ENCODE measurements around the gene SCNM1. TPM values are rescaled to one million over a fixed set of nuclear protein-coding genes. Genes with fewer than 3 reads are reported as not detected.
"Not testable (repeated sequence)": the region's sequence is repeated elsewhere in the genome, so short reads cannot be mapped to it uniquely, and the experiment has no call there.

Gene SCNM1
- total RNA-seq, 1 donor from 2014 or later = 16.6 TPM

GRCh38 chr1:151184211-151184610, 18.3 kb downstream of the SCNM1 start:
- ATAC-seq (no peak), DNase-seq (ENCODE audit: missing footprints) (no peak)
- intact Hi-C loops (cut with DNase I) = no loop called here

- ATAC-seq (no peak), DNase-seq (ENCODE audit: missing footprints) (no peak)
- intact Hi-C loops (cut with DNase I) = no loop called here
Observed at GRCh38 chr1:151187205-151187604, 21.3 kb downstream of the SCNM1 start.

DNA sequence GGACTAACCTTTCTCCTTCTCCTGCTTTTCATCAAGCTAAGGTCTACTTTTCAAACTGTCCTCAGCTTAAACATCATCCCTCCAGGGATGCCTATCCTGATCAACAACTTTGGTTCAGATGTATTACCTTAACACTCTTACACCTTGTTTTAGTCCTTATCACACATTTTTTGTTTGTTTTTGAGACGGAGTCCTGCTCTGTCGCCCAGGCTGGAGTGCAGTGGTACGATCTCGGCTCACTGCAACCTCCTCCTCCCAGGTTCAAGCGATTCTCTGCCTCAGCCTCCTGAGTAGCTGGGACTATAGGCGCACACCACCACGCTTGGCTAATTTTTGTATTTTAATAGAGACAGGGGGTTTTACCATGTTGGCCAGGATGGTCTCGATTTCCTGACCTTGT, 22.7 kb downstream of the SCNM1 start:
- intact Hi-C loops (cut with DNase I); ATAC-seq; DNase-seq (ENCODE audit: missing footprints): not testable (repeated sequence)

DNA sequence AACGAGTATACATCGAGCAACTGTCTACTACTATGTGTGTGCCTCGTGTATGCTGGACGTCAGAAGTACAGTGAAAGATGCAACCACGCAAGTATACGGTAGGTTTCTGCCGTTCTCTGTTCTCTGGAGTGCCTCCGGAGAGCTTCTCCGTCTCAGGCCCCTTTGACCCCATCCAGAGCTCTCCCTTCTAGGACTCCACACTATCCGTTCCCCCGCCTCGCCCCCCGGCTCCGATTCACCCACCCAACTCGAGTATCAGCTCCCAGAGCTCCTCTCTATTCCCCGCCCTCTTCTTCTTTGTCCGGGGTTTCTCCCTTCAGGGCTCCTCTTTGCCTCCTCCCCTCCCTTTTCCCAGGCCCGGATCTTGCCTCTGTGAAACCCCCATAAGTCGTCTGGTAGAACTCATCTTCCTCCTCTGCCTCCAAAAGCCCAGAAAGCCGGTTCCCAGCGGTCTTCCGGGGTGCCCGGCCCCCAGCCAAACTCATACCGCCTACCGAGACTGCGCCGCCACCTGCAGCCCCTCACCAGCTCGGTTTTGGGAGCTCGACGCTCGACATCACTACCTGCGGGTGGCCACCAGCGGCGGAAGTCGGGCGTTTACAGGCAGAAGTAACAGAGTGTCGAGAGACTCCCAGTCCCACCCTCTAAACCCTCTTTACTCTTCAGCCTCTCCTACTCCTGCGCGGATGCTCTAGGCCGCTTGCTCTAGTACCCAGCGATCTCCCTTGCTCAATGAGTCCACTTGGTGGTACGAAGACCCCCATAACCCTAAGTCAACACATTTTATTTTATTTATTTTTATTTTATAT, 23.9 kb downstream of the SCNM1 start, which contains the start of gene VPS72:
VPS72 (minus strand) TSS at position 561 of the 809 bp plus-strand sequence; CDS start at position 485, 76 bp downstream.
- intact Hi-C loops (cut with DNase I) = no loop called here
- peak; percentile 92 for DNase-seq (ENCODE audit: missing footprints)

GRCh38 chr1:151192047-151192446, 26.1 kb downstream of the SCNM1 start:
- intact Hi-C loops (cut with DNase I) = no loop called here
- no peak for ATAC-seq
- DNase-seq (ENCODE audit: missing footprints) = no peak

More for the DNA sequence above, 23.9 kb downstream of the SCNM1 start, which contains the start of gene VPS72:
- ATAC-seq = peak; percentile 98

DNA sequence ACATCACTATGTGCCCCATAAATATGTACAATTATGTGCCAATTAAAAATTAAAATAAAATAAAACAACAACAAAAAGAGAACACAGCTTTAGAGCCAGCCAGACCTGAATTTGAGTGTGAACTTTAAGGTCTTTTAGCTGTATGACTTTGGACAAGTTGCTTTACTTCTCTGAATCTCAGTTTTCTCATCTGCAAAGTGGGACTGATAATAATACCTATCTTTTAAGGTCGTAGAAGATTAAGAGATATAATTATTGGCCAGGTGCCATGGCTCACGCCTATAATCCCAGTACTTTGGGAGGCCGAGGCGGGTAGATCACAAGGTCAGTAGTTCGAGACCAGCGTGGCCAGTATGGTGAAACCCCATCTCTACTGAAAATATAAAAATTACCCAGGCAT, 27.4 kb downstream of the SCNM1 start:
- ATAC-seq (no peak), DNase-seq (ENCODE audit: missing footprints) (no peak)
- intact Hi-C loops (cut with DNase I) = no loop called here

GRCh38 chr1:151193856-151194255, 27.9 kb downstream of the SCNM1 start:
- intact Hi-C loops (cut with DNase I) = no loop called here
- ATAC-seq (no peak), DNase-seq (ENCODE audit: missing footprints) (no peak)

DNA sequence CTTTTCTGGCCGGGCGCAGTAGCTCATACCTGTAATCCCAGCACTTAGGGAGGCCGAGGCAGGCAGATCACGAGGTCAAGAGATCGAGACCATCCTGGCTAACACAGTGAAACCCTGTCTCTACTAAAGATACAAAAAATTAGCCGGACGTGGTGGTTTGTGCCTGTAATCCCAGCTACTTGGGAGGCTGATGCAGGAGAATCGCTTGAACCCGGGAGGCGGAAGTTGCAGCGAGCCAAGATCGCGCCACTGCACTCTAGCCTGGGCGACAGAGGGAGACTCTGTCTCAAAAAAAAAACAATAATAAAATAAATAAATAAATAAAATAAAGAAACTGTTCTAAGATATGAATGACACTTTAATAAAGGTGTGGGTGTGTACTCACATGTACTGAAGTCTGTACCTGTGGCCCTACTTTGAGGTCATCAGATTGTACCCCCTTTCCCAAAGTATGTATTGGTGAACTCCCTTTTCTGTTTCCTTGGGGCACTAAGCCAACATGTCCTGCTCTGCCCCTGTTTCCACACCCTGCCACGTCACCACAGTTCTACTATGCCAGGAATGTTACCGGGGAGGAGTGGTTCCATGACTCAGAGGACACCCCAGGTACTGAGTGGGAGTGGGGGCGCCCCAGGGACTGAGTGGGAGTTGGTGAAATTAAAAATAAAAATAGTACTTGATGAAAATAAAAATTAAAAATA, 29.1 kb downstream of the SCNM1 start:
- ATAC-seq = not testable (repeated sequence)
- DNase-seq (ENCODE audit: missing footprints) = peak; percentile 72
- intact Hi-C loops (cut with DNase I) = loop anchor here (5.0 kb wide), 1 partner anchor 132 kb away; the partner anchor contains the start of gene PI4KB

DNA sequence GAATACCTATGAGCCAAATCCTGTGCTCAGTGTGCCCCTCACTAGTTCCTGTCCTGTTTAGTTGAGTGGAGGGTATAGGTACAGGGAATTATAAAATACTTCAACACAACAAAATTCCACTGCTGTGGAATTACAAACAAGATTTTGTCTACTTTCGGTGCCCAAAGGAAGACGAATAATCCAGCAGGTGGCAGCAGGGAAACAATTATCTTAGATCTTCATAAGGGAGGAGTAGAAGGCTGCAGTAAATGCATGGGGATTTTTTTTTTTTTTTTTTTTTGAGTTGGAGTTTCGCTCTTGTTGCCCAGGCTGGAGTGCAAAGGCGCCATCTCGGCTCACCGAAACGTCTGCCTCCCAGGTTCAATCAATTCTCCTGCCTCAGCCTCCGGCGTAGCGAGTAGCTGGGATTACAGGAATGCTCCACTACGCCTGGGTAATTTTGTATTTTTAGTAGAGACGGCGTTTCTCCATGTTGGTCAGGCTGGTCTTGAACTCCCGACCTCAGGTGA, 30.4 kb downstream of the SCNM1 start:
- peak; percentile 15 for ATAC-seq
- intact Hi-C loops (cut with DNase I) = loop anchor here (5.0 kb wide), 1 partner anchor 131 kb away; the partner anchor contains the start of gene PI4KB
- no peak for DNase-seq (ENCODE audit: missing footprints)

DNA sequence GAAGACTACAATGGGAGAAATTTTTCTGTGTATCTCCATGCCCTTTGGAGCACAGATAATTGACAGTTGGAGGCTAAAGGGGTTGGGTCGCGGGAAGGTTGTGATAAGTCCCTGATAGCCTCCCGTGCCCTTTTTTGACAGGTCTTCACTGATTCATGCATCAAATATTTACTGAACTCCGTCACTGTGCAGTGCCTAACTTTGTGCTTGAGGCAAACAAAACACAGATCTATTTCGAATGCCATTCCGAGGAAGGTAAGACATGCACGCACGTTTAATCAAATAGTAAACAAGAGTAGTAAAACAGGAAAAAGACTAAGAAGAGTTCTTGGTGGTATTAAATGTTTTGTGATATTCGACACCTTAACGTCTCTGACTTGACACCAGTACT, 31.9 kb downstream of the SCNM1 start:
- intact Hi-C loops (cut with DNase I) = loop anchor here (2.0 to 5.0 kb wide), 2 partner anchors 57 to 129 kb away; partner anchors contain the start of genes PI4KB and PSMD4
- no peak for DNase-seq (ENCODE audit: missing footprints)
- no peak for ATAC-seq

- DNase-seq (ENCODE audit: missing footprints) (peak; percentile 100), ATAC-seq (peak; percentile 97)
- intact Hi-C loops (cut with DNase I) = loop anchor here (2.0 to 5.0 kb wide), 2 partner anchors 56 to 129 kb away; partner anchors contain the start of genes PI4KB and PSMD4
Observed at GRCh38 chr1:151198254-151199127, 32.5 kb downstream of the SCNM1 start, which contains the start of gene PIP5K1A. TSS of gene PIP5K1A (plus strand) at chr1:151198552. CDS start at chr1:151198997, 445 bp downstream.

DNA sequence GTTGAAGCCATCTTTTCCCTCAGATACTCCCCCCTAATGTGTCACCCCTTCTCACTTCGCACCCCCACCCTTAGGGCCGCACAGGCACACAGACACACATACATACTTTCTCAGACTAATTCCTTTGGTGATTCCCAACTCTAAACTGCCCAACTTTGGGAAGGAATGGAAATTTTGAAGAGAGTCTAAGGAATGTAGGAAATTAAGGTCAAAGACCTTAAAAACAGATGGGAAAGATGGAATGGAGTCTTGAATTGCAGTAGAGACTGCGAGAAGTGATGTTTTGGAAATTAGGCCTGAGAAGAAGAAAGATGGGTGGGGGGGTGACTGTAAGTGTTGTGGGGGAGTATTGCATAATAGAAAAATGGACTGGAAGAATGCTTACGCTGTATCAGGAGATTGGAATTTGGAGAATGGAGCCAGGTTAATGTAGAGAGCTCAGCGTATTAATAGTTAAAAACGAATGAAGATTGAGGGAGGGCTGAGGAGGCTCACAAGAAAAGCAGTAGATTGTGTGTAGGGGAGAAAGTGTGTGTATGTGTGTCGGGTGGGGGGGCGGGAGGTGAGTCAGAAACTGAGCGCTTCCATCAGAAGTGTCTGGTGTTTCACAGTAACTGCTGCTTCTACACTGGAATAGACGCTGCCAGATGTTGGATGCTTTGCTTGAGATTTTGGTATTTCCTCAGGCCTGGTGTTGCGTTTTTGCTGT, 34.1 kb downstream of the SCNM1 start:
- DNase-seq (ENCODE audit: missing footprints) = no peak
- intact Hi-C loops (cut with DNase I) = loop anchor here (2.0 to 5.0 kb wide), 2 partner anchors 55 to 127 kb away; partner anchors contain the start of genes PI4KB and PSMD4
- no peak for ATAC-seq

GRCh38 chr1:151205381-151205965, 39.5 kb downstream of the SCNM1 start:
- DNase-seq (ENCODE audit: missing footprints); intact Hi-C loops (cut with DNase I); ATAC-seq: not testable (repeated sequence)

- intact Hi-C loops (cut with DNase I) = no loop called here
- DNase-seq (ENCODE audit: missing footprints) (no peak), ATAC-seq (no peak)
Observed at GRCh38 chr1:151210830-151211229, 44.9 kb downstream of the SCNM1 start.

- ATAC-seq (no peak), DNase-seq (ENCODE audit: missing footprints) (no peak)
- intact Hi-C loops (cut with DNase I) = no loop called here
Observed at GRCh38 chr1:151211972-151212705, 46.2 kb downstream of the SCNM1 start.

- intact Hi-C loops (cut with DNase I) = no loop called here
- ATAC-seq (no peak), DNase-seq (ENCODE audit: missing footprints) (no peak)
Observed at GRCh38 chr1:151213560-151213959, 47.6 kb downstream of the SCNM1 start.

All from Right ventricle myocardium inferior (tissue), 1 donor.